Large intestine (tissue), 12 donors: ENCODE results near the gene ACACB. TPM values are rescaled to one million over a fixed set of nuclear protein-coding genes. Genes with fewer than 3 reads are reported as not detected.

Experiments
- DNase-seq, 2 donors: peaks; one replicate each; pipeline versions ENCODE4 v3.0.0 to v3.0.0-alpha.2; 2013
- H3K27ac ChIP-seq: one replicate; pipeline ENCODE4 v1.5.1; 2013; ENCODE audit warnings: low read length
- H3K27me3 ChIP-seq: 2 replicates; pipeline ENCODE4 v1.6.1; 2013; ENCODE audit warnings: low read length; ENCODE audit not compliant: control insufficient read depth, insufficient read depth
- H3K36me3 ChIP-seq: 2 replicates; pipeline ENCODE4 v1.6.1; 2013; ENCODE audit warnings: low read length; ENCODE audit not compliant: control insufficient read depth, insufficient read depth
- H3K4me1 ChIP-seq: one replicate; pipeline ENCODE4 v1.6.1; 2013; ENCODE audit warnings: low read length; ENCODE audit not compliant: control insufficient read depth, insufficient read depth
- H3K4me3 ChIP-seq: one replicate; pipeline ENCODE4 v1.5.1; 2013; ENCODE audit warnings: low read length
- H3K9me3 ChIP-seq: one replicate; pipeline ENCODE4 v1.6.1; 2013; ENCODE audit warnings: mild to moderate bottlenecking, low read depth, low read length, moderate library complexity; ENCODE audit not compliant: control insufficient read depth
- WGBS: methylation state at CpG from one replicate; pipeline ENCODE4 v1.1.5; 2013; ENCODE audit warnings: low lambda C conversion rate; ENCODE audit not compliant: insufficient coverage; 5-methylcytosine and 5-hydroxymethylcytosine counted together
- long read RNA-seq, 11 donors: transcript quantifications; one replicate each; lab custom pipeline, GENCODE V29; 2026
- polyA plus RNA-seq: library from polyadenylated mRNA; unstranded; fragments of 120-200 nt; gene quantifications from one replicate; pipeline ENCODE4 v1.2.1, GENCODE V29; 2013

ACACB gene
- polyA plus RNA-seq: 11.9 TPM
- long read RNA-seq, donor 1: 0 reads
- long read RNA-seq, donor 2, partial matches to known transcripts: 18 of 18 reads
- long read RNA-seq, donor 2, other reads (novel, unspliced or antisense): 0 of 18 reads
- long read RNA-seq, donor 3: 0 reads
- long read RNA-seq, donor 4: 0 reads
- long read RNA-seq, donor 5, partial matches to known transcripts: 0 of 1 reads
- long read RNA-seq, donor 5, other reads (novel, unspliced or antisense): 0 of 1 reads
- long read RNA-seq, donor 6: 0 reads
- long read RNA-seq, donor 7, partial matches to known transcripts: 0 of 1 reads
- long read RNA-seq, donor 7, other reads (novel, unspliced or antisense): 0 of 1 reads
- long read RNA-seq, donor 8, partial matches to known transcripts: 0 of 1 reads
- long read RNA-seq, donor 8, other reads (novel, unspliced or antisense): 0 of 1 reads
- long read RNA-seq, donor 9, partial matches to known transcripts: 0 of 2 reads
- long read RNA-seq, donor 9, other reads (novel, unspliced or antisense): 0 of 2 reads
- long read RNA-seq, donor 10: 0 reads
- long read RNA-seq, donor 11: 0 reads

- no peaks in the 10 kb centered on the region for H3K9me3 ChIP-seq
- no peak within 1 kb of the TSS for H3K4me3 ChIP-seq
- H3K27ac ChIP-seq: peak within 1 kb of the TSS; percentile 93
- H3K4me1 ChIP-seq: peaks cover 37% of the 10 kb centered on the region
- DNase-seq: peak; percentile 82 to 92
- no peaks in the 10 kb centered on the region for H3K27me3 ChIP-seq
- WGBS: no CpG with 5 or more reads among the region's 14 CpGs
- no peaks in the 10 kb centered on the region for H3K36me3 ChIP-seq
Observed at GRCh38 chr12:109115758-109116610, at the start of gene ACACB. TSS of gene ACACB (plus strand) at chr12:109116587. CDS start at chr12:109139406, 22,819 bp downstream.

GRCh38 chr12:109069307-109070271 lies 46.8 kb upstream of the ACACB start:
- no CpG with 5 or more reads among the region's 17 CpGs for WGBS
- peak overlapping the region; percentile 25 for H3K4me3 ChIP-seq
- H3K27me3 ChIP-seq: no peaks in the 10 kb centered on the region
- DNase-seq: peak; percentile 82 to 94
- H3K9me3 ChIP-seq: no peaks in the 10 kb centered on the region
- H3K4me1 ChIP-seq: peaks cover 34% of the 10 kb centered on the region
- peak overlapping the region; percentile 84 for H3K27ac ChIP-seq
- peaks cover 45% of the 10 kb centered on the region for H3K36me3 ChIP-seq

- DNase-seq: no peak
- Histone ChIP-seq H3K9me3 (peaks cover 7% of the 10 kb centered on the region), H3K27ac (no peak overlapping the region), H3K4me1 (peaks cover 8% of the 10 kb centered on the region), H3K36me3 (peaks cover 45% of the 10 kb centered on the region), H3K4me3 (no peak overlapping the region), H3K27me3 (no peaks in the 10 kb centered on the region)
Observed at GRCh38 chr12:109074866-109075265, 41.5 kb upstream of the ACACB start.

- WGBS: no CpG with 5 or more reads among the region's 14 CpGs
- peaks cover 73% of the 10 kb centered on the region for H3K36me3 ChIP-seq
Observed at GRCh38 chr12:109082751-109083150, 33.6 kb upstream of the ACACB start.

GRCh38 chr12:109084425-109084824 lies 32.0 kb upstream of the ACACB start:
- peak in 1 of 2 donors; percentile 45 for DNase-seq

More at GRCh38 chr12:109082751-109083150, 33.6 kb upstream of the ACACB start:
- DNase-seq: no peak
- Histone ChIP-seq H3K4me3 (no peak overlapping the region), H3K4me1 (peaks cover 3% of the 10 kb centered on the region), H3K27me3 (no peaks in the 10 kb centered on the region), H3K9me3 (peaks cover 7% of the 10 kb centered on the region), H3K27ac (no peak overlapping the region)

GRCh38 chr12:109085590-109085989 lies 30.8 kb upstream of the ACACB start:
- peaks cover 3% of the 10 kb centered on the region for H3K4me1 ChIP-seq
- H3K36me3 ChIP-seq: peaks cover 81% of the 10 kb centered on the region
- H3K27me3 ChIP-seq: no peaks in the 10 kb centered on the region
- H3K27ac ChIP-seq: no peak overlapping the region
- H3K4me3 ChIP-seq: no peak overlapping the region
- H3K9me3 ChIP-seq: no peaks in the 10 kb centered on the region
- 80% methylated on average over 1 of the region's 11 CpGs for WGBS
- DNase-seq: no peak

More at GRCh38 chr12:109084425-109084824, 32.0 kb upstream of the ACACB start:
- Histone ChIP-seq H3K27me3 (no peaks in the 10 kb centered on the region), H3K36me3 (peaks cover 81% of the 10 kb centered on the region), H3K9me3 (no peaks in the 10 kb centered on the region), H3K4me1 (peaks cover 3% of the 10 kb centered on the region), H3K4me3 (no peak overlapping the region), H3K27ac (no peak overlapping the region)
- WGBS: no CpG with 5 or more reads among the region's 2 CpGs

GRCh38 chr12:109087250-109087649 lies 29.1 kb upstream of the ACACB start:
- no CpG with 5 or more reads among the region's 5 CpGs for WGBS
- H3K4me1 ChIP-seq: peaks cover 5% of the 10 kb centered on the region
- peak in 1 of 2 donors; percentile 49 for DNase-seq
- no peaks in the 10 kb centered on the region for H3K27me3 ChIP-seq
- no peaks in the 10 kb centered on the region for H3K9me3 ChIP-seq
- no peak overlapping the region for H3K27ac ChIP-seq
- peaks cover 67% of the 10 kb centered on the region for H3K36me3 ChIP-seq
- no peak overlapping the region for H3K4me3 ChIP-seq

GRCh38 chr12:109088818-109089217 lies 27.6 kb upstream of the ACACB start:
- Histone ChIP-seq H3K4me3 (no peak overlapping the region), H3K9me3 (no peaks in the 10 kb centered on the region), H3K4me1 (peaks cover 13% of the 10 kb centered on the region), H3K36me3 (peaks cover 52% of the 10 kb centered on the region), H3K27ac (no peak overlapping the region), H3K27me3 (no peaks in the 10 kb centered on the region)
- DNase-seq: no peak
- WGBS: 100% methylated on average over 1 of the region's 6 CpGs

GRCh38 chr12:109089683-109090082 lies 26.7 kb upstream of the ACACB start:
- Histone ChIP-seq H3K4me3 (no peak overlapping the region), H3K4me1 (peaks cover 13% of the 10 kb centered on the region), H3K36me3 (peaks cover 43% of the 10 kb centered on the region), H3K9me3 (no peaks in the 10 kb centered on the region), H3K27ac (no peak overlapping the region), H3K27me3 (no peaks in the 10 kb centered on the region)
- WGBS: 80% methylated on average over 1 of the region's 7 CpGs
- no peak for DNase-seq
